ENCODE results near the gene CASP6. TPM values are rescaled to one million over a fixed set of nuclear protein-coding genes. Genes with fewer than 3 reads are reported as not detected.

Gene CASP6
- total RNA-seq, 1 donor from 2014 or later = not detected

GRCh38 chr4:109649872-109650271, 53.4 kb downstream of the CASP6 start:
- no peak for TF ChIP-seq CTCF (IDR thresholded peaks at IDR 0.05)
- Histone ChIP-seq H3K27me3 (no peaks in the 10 kb centered on the region), H3K4me1 (no peaks in the 10 kb centered on the region), H3K4me3 (no peak overlapping the region), H3K27ac (no peak overlapping the region), H3K36me3 (no peaks in the 10 kb centered on the region), H3K9me3 (no peaks in the 10 kb centered on the region)
- no peak for DNase-seq (ENCODE audit: low spot score in 2 of 2)
- intact Hi-C loops (cut with DNase I) = no loop called here

DNA sequence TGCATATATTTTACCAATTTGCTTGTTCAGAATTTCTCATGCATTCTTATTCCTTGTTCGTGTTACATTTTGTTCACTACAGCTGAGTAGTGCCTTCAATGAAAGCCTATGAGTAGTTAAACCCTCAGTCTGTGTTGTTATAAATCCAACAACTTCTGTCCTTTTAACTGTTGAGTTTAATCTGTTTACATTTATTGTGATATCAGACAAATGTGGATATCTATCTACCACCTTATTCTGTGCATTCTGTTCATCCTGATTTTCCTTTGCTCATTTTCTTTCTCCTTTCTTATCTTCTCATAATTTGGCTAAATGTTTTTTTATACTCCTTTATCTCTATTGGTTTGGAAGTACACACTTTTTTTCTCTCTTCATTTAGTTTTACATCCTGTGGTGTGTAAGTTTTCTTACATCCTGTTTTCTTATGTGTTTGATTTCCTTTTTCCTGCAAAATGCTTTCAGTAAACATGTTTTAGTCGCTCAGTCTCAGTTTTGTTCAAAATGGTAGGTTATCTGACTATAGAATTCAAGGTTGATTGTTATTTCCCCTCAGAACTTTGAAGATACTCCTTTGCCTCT, 54.2 kb downstream of the CASP6 start:
- no peak overlapping the region for H3K4me3 ChIP-seq
- TF ChIP-seq CTCF (IDR thresholded peaks at IDR 0.05) = no peak
- intact Hi-C loops (cut with DNase I) = no loop called here

DNA sequence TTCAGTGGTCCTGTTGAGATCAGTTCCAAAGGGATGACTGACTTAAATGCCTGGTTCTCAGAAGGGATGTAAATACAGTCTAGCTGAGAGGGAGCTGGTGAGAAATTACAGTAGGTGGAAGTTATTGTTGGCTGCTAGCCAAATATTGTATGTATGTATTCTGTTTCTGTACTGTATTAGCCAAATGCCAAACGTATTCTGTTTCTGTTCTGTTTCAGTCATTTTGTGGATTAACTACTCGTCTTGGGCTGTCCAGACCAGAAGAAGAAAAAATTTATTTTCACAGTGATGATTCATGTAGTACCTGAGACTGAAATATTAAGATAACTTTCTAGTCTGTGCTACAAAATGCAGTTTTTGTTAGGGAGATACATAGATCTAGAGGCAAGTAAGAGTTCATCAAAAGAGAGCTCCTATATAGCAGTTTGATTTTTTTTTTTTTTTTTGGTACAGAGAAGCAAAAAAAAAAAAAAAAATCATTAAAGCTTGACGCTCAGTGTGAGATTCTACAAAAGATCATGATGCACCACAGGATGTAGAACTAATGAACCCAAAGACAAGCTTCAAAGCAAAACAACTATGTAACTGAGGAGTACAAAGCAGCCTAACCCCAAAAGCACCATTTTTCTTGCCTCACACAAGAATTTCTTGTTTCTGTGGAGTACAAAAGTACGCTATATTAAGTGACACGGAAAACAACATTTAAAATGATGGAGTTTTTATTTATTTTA, 54.8 kb downstream of the CASP6 start:
- H3K27ac ChIP-seq = no peak overlapping the region
- DNase-seq (ENCODE audit: low spot score in 2 of 2) = no peak
- TF ChIP-seq CTCF (IDR thresholded peaks at IDR 0.05) = no peak
- H3K9me3 ChIP-seq = no peaks in the 10 kb centered on the region
- intact Hi-C loops (cut with DNase I) = no loop called here
- no peaks in the 10 kb centered on the region for H3K4me1 ChIP-seq
- no peaks in the 10 kb centered on the region for H3K27me3 ChIP-seq
- H3K4me3 ChIP-seq = no peak overlapping the region
- no peaks in the 10 kb centered on the region for H3K36me3 ChIP-seq

More for the DNA sequence above, 54.2 kb downstream of the CASP6 start:
- Histone ChIP-seq H3K9me3 (no peaks in the 10 kb centered on the region), H3K27me3 (no peaks in the 10 kb centered on the region), H3K4me1 (no peaks in the 10 kb centered on the region), H3K36me3 (no peaks in the 10 kb centered on the region), H3K27ac (no peak overlapping the region)
- DNase-seq (ENCODE audit: low spot score in 2 of 2) = no peak

DNA sequence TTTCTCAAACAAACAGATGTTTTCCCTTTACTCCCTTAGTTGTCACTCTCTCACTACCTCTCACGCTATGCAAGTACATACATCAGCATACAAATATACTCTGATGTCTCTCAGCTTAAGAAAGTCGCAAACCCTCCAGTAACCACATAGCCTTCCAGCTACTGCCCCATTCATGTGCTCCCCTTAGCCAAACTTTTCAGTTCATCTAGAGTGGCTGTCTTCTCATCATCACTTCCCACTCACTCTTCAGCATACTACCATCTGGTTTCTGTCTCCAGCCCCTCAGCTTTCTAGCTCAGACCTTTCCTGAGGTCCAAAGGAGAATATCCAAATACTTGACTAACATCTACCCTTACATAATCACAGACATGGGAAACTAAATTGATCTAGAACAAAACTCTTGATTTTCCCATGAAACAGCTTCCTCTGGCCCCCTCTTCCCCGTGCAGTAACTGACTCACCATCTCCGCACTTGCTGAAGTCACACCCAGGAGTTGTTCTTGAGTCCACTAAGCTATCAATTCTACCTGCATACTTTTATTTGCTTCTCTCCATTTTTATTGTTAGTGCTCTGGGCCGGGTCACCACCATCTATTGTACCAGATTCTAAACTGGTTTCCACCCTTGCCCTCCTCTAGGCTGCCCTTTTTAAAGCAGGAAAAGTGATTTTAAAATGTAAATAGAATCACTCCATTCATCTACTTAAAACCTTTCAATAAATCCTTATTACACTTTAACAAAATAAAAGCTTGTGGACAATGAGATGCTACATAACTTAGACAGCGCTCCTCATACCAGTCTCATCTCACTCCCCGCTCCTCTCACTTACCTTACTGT, 57.2 kb downstream of the CASP6 start:
- Histone ChIP-seq H3K9me3 (no peaks in the 10 kb centered on the region), H3K36me3 (no peaks in the 10 kb centered on the region), H3K4me3 (no peak overlapping the region), H3K27ac (no peak overlapping the region), H3K4me1 (no peaks in the 10 kb centered on the region), H3K27me3 (no peaks in the 10 kb centered on the region)
- intact Hi-C loops (cut with DNase I) = no loop called here
- TF ChIP-seq CTCF (IDR thresholded peaks at IDR 0.05) = no peak
- DNase-seq (ENCODE audit: low spot score in 2 of 2) = no peak

GRCh38 chr4:109640644-109641043, 62.6 kb downstream of the CASP6 start:
- Histone ChIP-seq H3K4me3 (no peak overlapping the region), H3K27me3 (no peaks in the 10 kb centered on the region), H3K27ac (no peak overlapping the region), H3K4me1 (no peaks in the 10 kb centered on the region), H3K36me3 (no peaks in the 10 kb centered on the region), H3K9me3 (no peaks in the 10 kb centered on the region)
- no peak for TF ChIP-seq CTCF (IDR thresholded peaks at IDR 0.05)
- DNase-seq (ENCODE audit: low spot score in 2 of 2) = no peak
- intact Hi-C loops (cut with DNase I) = no loop called here

Other genes with a start within 250 kb of the CASP6 start
- 430 TPM for gene MCUB, start 143.2 kb downstream of the CASP6 start, total RNA-seq
- 8.9 TPM for gene PLA2G12A, start 26.6 kb upstream of the CASP6 start, total RNA-seq
- gene CFI, start 98.6 kb upstream of the CASP6 start, total RNA-seq = 17.8 TPM
- not detected for gene GAR1, start 112.3 kb upstream of the CASP6 start, total RNA-seq
- not detected for gene RRH, start 124.5 kb upstream of the CASP6 start, total RNA-seq
- not detected for gene LRIT3, start 144.7 kb upstream of the CASP6 start, total RNA-seq
- not detected for gene EGF, start 209.4 kb upstream of the CASP6 start, total RNA-seq

Measured in ascending aorta (tissue), 2 donors.